Activated naive CD4-positive, alpha-beta T cell treated with anti-CD3 and anti-CD28 coated beads, Interleukin-2, amount 50 U/mL, for 16 hours (primary cell): ENCODE results near the gene KIRREL2.

Source experiments
- DNase-seq: peaks from one replicate; pipeline ENCODE4 v3.0.0-alpha.2; 2020

The KIRREL2 gene

DNA sequence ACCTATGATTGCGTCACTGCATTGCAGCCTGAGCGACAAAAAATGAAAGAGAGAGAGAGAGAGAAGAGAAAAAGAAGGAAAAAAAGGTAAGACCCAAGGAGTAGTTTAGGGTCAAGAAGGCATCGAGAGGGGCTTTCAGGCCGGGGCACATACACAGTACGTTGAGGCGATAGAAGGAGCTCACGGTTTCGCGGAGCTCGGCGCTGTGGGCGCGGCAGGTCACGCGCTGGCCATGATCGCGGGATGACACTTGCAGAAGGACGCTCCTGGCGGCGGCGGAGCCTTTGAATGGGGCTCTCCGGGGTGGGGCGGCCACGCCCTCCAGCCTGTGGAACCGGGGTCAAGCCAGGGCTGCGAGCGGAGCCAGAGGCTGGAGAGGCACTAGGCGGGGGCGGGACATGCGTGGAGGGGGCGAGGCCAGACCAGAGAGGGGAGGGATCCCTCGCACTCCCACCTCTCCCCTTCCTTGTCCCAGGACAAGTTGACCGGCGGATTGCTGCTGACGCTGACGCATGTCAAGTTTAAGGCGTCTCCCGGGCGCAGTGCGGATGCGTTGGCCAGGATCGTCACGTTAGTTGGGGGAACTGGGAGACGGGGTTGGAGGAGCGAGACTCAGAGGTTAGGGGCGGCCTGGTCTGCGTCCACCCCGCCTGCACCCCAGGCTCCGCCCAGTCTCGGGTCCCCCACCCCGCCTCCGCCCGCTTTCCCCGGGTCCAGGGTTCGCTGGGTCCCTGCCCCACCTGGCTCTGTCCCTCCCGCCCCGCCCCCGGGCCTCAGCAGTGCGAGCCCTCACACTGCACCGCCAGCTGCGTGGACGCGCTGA lies 11.3 kb upstream of the KIRREL2 start:
- no peak for DNase-seq

DNA sequence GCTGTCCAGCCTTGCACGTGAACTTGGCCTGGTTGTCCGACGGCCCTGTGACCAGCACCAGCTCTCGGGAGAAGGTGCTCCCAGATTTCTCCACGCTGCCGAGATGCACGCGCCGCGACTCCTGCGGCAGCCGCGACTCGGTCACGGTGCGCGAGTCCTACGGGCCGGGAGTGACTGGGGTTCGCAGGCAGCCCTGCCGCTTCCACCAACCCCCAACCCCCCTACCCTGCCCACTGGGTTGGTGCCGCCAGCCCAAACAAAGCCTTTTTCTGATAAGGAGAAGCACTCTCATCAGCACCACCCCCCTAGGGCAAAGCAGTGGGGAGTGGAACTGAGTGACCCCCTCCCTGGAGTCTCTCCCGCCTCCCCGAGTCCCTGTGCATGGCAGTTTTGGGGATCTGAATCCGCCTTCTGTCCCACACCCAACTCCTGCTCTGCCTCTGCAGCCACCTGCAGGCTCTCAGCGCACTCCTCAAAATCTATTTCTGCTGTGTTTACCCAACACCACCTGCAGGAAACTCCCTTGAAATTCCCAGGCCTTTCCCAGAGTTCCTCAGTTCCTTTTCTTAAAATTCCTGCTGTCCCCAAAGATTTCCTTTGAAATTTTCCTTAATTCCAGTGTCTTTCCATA lies 10.6 kb upstream of the KIRREL2 start:
- no peak for DNase-seq

DNA sequence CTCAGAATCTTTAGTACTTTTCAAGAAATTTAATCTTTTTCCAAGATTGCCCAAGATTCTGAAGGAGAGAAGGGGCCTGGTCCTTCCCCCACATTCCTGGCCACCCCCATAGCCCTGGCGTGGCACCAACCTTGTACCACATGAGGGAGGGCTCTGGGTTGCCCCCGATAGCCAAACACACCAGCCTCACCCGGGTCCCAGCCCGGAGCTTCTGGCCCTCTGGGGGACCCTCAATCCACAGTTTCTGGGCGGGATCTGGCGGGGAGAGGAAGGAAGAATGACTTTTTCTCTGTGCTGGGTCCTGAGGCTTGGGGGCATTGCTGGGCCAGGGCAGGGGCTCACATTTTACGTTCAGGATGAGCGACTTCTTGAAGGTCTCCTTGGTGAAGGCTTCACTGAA lies 8.8 kb upstream of the KIRREL2 start:
- DNase-seq = no peak

DNA sequence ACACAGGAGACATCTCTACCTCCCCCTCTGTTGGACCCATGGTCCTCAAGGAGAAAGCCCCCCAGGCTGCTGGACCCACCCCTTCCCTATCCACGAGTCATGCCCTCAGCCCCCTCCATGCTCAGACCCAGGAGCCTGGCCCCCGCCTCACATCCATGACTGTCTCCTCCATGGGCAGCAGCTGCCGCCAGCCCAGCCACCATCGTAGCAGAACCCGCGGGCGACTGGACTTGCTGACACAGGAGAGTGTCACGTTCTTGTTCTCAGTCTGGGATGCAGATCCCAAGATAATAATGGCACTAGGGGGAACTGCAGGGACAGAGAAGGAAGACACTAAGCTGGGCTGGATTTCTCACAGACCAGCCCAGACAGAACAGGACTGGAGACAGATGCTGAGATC lies 8.2 kb upstream of the KIRREL2 start:
- DNase-seq = no peak

DNA sequence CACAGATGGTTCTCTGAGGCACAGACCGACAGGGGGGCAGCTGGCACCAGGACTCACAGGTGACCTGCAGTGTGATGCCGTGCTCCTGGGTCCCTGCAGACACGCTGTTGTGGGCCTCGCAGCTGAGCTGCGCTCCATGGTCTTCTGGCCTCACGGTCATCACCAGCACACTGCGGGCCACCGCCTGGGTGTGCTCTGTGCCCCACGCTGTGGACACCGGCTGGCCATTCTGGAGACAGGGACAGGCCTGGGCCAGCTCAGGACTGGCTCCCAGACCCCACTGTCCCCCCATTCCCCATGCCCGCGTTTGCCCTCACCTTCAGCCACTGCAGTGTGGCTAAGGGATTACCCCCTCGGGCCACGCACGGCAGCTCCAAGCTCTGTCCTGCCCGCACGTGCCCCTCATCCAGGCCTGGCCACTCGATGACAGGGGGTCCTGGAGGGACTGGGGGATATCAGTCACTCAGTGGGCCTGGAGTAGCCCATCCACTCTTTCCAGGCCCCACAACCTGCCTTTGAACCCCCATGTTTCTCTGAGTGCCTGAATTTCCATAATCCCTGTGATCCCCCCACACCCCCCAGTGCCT lies 7.7 kb upstream of the KIRREL2 start:
- DNase-seq = no peak

DNA sequence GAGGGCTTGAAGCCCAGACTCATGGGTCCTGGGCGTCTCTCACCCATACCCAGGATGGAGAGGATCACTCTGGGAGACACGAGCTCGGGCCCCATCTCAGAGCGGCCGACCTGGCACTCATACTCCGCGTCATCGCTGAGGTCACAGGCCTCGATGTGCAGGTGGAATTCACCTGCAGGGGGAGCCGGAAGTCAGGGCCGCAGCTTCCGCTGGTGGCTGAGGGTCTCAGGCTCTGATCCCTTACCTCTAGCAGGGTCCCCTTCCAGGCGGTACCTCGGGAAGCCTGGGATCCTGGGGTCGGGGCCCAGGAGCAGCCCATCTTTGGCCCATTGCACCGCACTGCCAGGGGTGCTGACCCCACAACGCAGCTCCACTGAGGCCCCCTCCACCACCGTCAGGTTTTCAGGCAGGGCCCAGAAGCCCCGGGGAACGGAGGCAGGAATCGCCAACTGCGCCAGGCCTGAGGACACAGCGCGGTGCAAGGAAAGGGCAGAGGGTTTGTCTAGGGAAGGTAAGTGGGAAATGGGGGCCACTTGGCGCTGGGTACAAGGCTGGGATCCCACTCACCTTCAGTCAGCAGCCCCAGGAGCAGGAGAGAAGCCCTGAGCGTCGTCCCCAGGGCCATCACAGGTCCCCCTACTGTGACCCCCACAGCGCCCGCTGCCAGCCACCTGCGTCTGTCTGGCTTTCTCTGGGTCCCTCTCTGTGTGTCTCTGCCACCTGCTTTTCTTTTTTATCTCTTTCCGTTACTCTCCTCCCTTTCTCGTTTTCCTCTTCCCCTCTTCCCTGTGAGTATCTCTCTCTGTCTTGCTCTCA lies 5.3 kb upstream of the KIRREL2 start:
- no peak for DNase-seq

DNA sequence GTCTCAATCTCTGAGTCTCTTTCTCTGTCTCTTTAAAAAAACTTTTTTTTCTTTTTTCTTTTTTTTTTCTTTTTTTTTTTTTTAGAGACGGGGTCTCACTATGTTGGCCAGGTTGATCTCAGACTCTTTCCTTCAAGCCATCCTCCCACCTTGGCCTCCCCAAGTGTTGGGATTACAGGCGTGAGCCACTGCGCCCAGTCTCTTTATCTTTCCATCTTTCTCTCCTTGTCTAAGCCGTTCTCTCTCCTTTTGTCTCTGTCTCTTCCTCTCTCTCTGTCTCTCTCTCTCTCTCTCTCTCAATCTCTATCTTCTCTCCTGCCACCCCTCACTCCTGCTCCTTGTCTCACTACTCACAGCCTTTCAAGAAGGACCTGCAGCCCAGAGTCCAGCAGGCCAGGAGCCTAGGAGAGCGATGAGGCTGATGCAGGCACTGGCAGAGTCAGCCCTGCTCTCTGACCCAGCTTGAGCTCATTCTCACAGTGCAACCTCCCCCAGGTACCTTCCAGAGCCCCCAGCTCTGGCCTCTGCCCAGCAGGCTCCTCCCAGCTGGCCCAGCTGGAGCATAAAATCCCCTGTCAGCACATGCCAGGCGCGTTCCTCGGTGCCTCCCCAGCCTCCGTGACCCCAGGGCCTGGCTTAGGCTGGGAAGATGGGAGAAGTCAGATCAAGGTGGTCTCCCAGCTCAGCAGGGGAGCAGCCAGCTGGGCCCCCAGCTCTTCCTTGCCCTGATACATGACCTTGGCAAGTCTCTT lies 4.5 kb upstream of the KIRREL2 start, which contains the start of gene NPHS1:
Gene NPHS1 (minus strand): TSS at position 476 of the 752 bp plus-strand sequence. CDS start 667 bp downstream, outside the sequence.
- DNase-seq = no peak

DNA sequence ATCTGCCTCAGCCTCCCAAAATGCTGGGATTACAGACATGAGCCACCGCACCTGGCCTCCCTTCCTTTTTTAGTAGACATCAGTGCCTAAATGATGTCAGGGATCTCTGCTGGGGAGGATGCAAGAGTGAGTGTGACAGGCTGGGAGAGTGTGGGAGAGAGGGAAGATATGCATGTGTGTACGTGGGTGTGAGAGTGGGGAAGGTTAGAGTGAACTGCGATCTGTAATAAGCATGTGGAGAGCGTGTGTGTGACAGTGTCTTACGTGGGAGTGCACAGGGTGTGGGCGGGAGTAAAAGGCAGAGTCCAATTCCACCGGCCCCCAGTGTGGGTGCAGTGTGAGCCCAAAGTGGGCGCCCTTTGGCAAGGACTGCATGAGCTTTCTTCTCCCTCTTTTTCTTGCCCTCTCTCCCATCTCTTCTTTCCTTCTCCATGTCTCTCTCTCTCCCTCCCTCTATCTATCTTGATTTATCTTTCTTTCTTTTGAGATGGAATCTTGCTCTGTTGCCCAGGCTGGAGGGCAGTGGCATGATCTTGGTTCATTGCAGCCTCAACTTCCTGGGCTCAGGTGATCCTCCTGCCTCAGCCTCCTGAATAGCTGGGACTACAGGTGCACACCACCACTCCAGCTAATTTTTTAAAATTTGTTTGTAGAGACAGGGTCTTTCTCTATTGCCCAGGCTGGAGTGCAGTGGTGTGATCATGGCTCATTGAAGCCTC lies 3.5 kb upstream of the KIRREL2 start:
- no peak for DNase-seq

DNA sequence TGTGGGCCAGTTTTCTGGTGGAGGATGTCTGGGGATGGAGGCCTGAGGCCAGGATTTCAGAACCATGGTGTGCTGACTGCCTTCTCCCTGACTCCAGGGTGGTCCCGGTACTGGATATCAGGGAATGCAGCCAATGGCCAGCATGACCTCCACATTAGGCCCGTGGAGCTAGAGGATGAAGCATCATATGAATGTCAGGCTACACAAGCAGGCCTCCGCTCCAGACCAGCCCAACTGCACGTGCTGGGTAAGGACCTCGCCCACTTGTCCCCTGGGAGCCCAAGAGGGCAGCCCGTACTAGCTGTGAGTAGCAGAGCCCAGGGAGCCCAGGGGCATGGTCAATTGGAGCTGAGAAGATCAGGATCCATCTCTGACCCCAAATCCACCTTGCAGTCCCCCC lies 1.6 kb downstream of the KIRREL2 start:
- DNase-seq = no peak

DNA sequence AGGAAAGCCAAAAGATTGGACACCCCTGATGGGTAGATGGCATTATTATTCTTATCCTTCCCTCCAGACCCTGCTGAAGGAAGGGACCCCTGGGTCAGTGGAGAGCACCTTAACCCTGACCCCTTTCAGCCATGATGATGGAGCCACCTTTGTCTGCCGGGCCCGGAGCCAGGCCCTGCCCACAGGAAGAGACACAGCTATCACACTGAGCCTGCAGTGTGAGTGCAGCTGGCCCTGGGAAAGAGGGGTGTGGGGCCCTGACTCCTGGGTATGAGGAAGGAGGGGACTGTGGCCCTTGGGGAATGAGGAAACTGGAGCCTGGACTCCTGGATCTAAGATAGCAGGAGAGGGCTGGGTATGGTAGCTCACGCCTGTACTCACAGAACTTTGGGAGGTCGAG lies 2.7 kb downstream of the KIRREL2 start:
- no peak for DNase-seq

DNA sequence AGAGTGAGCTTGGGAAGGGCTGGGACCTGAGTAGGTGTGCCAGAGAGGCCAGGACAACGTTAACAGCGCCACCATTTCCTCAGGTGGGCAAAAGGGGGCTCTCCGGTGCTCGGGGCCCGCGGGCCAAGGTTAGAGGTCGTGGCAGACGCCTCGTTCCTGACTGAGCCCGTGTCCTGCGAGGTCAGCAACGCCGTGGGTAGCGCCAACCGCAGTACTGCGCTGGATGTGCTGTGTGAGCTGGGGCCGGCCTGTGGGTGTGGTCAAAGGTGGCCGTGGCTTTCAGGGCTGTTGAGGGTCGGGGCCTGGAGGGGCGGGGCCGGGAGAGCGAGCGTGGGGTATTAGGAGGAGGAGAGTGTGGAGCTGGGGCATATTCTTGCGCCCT lies 3.7 kb downstream of the KIRREL2 start:
- no peak for DNase-seq

DNA sequence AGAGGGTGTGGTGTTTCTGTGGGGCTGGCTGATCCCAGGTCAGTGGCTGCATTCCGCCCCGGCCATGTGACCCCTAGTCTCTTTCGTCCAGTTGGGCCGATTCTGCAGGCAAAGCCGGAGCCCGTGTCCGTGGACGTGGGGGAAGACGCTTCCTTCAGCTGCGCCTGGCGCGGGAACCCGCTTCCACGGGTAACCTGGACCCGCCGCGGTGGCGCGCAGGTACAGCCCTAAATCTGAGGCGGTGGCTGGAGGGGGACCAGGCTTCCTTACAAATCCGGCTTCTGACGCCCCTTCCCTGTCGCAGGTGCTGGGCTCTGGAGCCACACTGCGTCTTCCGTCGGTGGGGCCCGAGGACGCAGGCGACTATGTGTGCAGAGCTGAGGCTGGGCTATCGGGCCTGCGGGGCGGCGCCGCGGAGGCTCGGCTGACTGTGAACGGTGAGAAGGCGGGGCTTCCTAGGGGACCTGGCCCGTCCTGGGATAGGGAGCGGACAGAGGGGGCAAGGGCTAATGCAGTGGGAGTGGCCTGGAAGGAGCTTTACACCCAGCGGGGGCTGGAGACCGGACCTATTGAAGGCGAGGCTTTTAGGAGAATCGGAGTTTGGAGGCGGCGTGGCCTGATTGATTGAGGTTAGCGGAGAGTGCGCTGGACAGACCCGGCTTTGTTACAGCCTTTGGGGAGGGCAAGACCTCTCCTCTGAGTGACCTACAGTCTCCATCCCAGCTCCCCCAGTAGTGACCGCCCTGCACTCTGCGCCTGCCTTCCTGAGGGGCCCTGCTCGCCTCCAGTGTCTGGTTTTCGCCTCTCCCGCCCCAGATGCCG lies 4.3 kb downstream of the KIRREL2 start:
- DNase-seq = no peak

DNA sequence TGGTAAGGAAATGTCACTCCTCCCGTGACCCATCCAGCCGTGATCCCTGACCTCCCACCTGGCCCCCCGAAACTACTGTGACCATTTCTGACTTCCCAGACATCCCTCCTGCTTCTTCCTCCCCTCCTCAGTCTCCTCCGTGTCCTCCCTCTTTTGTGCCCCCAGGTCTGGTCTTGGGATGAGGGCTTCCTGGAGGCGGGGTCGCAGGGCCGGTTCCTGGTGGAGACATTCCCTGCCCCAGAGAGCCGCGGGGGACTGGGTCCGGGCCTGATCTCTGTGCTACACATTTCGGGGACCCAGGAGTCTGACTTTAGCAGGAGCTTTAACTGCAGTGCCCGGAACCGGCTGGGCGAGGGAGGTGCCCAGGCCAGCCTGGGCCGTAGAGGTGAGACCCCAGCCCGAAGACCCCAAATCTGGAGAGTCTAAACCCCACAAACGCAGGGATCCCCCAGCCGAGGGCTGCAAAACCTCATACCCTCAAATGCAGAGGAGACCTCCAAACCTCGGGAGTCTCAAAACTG lies 5.0 kb downstream of the KIRREL2 start:
- no peak for DNase-seq

DNA sequence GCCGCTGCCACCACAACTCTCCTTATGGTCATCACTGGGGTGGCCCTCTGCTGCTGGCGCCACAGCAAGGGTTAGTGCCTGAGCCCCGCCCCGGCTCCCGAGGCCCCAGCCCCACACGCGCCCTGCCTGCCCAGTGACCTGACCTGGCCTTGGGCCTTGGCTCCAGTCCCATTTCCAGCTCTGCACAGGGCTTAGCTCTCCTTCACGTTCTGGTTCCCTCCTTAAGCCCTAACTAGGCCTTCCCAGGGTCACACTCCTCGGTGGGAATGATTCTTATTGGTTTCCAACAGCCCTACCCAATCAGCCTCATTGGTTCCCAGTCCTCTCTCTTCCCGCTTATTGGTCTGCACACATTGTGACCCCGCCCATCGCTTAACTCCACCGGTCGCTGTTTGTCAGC lies 5.8 kb downstream of the KIRREL2 start:
- DNase-seq = no peak

DNA sequence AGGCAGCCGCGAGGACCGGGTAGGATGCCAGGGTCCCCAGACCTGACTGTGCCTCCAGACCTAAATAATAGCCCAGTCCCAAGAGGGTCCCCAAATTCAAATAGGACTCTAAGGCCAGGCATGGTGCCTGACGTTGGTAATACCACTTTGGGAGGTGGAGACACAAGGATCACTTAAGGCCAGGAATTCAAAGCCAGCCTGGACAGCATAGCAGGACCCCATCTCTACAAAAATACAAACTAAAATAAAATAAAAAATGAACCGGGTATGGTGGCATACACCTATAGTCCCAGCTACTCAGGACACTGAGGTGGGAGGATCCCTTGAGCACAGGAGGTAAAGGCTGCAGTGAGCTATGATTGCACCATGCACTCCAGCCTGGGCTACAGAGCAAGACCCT lies 6.3 kb downstream of the KIRREL2 start:
- DNase-seq = no peak

DNA sequence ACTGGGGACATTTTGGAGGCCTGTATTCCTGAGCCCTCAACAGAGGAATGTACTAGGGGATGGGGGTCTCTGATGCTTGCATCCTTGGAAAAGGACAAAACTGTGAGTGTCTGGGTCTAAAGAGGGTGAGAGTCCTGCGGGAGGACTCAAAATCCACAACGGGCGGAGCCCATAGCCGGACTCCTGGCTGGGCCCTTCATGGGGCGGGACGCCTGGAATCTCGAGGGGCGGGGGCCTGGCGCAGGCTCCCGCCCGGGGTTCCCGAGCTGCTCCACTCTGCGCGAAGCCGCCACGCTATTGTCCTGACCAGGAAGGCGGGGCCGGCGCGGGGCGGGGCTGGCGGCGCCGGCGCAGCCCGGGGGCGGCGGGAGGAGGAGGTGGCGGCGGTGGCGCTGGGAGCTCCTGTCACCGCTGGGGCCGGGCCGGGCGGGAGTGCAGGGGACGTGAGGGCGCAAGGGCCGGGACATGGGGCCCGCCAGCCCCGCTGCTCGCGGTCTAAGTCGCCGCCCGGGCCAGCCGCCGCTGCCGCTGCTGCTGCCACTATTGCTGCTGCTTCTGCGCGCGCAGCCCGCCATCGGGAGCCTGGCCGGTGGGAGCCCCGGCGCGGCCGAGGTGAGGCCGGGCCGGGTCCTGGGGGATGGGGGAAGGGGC lies 11.6 kb downstream of the KIRREL2 start, which contains the start of gene APLP1:
Gene APLP1 (plus strand): TSS at position 403 of the 651 bp plus-strand sequence. CDS start 63 bp downstream, at position 466.
- DNase-seq = peak; percentile 79

DNA sequence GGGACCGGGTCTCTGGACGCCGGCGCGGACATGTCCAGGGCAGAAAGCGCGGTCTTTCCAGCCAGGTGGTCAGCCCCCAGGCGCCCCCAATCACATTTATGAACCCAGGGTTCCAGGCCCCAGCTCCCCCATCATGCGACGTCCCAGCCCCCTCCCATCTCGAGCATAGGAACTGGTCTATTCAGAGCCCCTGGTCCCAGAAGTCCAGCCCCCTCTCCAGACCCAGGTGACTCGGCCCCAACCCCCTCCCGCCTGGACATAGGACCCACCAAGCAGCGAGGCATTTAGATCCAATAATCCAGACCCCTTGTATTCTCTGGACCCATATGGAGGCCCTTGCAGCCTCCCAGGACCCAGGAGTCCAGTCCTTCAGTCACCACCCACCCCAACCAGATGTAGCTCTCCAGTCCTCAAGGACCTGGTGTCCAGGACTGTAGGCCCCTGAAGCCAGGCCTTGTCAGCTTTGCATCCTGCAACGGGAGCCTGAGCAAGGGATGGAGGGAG lies 12.2 kb downstream of the KIRREL2 start:
- DNase-seq = no peak

DNA sequence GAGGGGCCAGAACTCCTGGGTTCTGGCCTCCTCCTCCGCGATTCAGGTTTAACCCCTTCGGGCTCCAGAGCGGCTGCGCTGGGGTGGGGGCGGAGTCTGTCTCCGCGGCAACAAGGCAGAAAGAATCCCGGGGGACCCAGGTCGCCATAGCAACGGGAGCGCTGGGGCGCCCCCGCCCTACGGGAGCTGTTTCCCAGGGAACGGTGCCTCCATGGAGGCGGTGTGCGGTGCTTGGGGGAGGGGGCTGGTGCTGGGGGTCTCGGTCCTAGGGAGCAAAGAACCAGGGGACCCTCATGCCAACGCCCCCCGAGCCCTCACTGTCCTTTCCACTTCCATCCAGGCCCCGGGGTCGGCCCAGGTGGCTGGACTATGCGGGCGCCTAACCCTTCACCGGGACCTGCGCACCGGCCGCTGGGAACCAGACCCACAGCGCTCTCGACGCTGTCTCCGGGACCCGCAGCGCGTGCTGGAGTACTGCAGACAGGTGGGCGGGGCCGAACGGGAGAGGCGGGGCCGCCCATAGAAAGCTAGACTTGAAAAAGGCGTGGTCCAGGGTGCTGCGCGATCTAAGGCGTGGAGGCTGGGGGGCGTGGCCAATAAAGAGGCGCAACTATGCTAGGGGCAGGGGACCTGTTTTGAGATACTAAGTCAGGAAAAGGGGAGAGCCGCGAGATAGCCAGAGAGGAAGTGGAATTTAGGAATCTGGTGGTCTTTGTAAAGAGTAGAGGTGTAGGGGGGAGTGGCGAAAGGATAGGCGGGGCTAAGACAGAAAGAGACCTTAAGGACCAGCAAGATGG lies 12.8 kb downstream of the KIRREL2 start:
- peak; percentile 86 for DNase-seq
